SW 1271 (cell line): ENCODE measurements around the gene ZNF91.
"Not testable (repeated sequence)": the region's sequence is repeated elsewhere in the genome, so short reads cannot be mapped to it uniquely, and the experiment has no call there.

Experiments used
- DNase-seq, 2 experiments: peaks; one replicate each; lab custom pipeline; 2025; lab: John Stamatoyannopoulos, UW

The ZNF91 gene

GRCh38 chr19:23318941-23319340 lies 76.3 kb downstream of the ZNF91 start:
- DNase-seq, result not testable (repeated sequence)

GRCh38 chr19:23318143-23318542 lies 77.1 kb downstream of the ZNF91 start:
- DNase-seq, result peak in 1 of 2 experiments; percentile 2

GRCh38 chr19:23315286-23315685 lies 80.0 kb downstream of the ZNF91 start:
- DNase-seq, result no peak

GRCh38 chr19:23314505-23315251 lies 80.6 kb downstream of the ZNF91 start:
- no peak for DNase-seq

- no peak for DNase-seq
Measured at GRCh38 chr19:23313196-23313595, 82.1 kb downstream of the ZNF91 start.

GRCh38 chr19:23312515-23312914 lies 82.8 kb downstream of the ZNF91 start:
- DNase-seq, result no peak

- no peak for DNase-seq
Measured at GRCh38 chr19:23311551-23311950, 83.7 kb downstream of the ZNF91 start.

- DNase-seq, result no peak
Measured at GRCh38 chr19:23310729-23311211, 84.5 kb downstream of the ZNF91 start.

- DNase-seq, result no peak
Measured at GRCh38 chr19:23309926-23310325, 85.3 kb downstream of the ZNF91 start.

- DNase-seq, result no peak
Measured at GRCh38 chr19:23305555-23305954, 89.7 kb downstream of the ZNF91 start.

GRCh38 chr19:23304238-23304637 lies 91.0 kb downstream of the ZNF91 start:
- no peak for DNase-seq

GRCh38 chr19:23294141-23294540 lies 101.1 kb downstream of the ZNF91 start:
- no peak for DNase-seq

GRCh38 chr19:23289966-23290365 lies 105.3 kb downstream of the ZNF91 start:
- not testable (repeated sequence) for DNase-seq
